ENCODE results near the gene MTR. TPM values are rescaled to one million over a fixed set of nuclear protein-coding genes. Genes with fewer than 3 reads are reported as not detected.

Gene MTR
- polyA plus RNA-seq, 3 donors: 32.4 to 35.4 (median 33.9) TPM

- no peak for DNase-seq (ENCODE audit: low read depth in 3 of 3, low spot score in 2 of 3)
Observed at GRCh38 chr1:236947794-236948193, 152.7 kb downstream of the MTR start.

GRCh38 chr1:236948381-236948780 is 153.3 kb downstream of the MTR start:
- DNase-seq (ENCODE audit: low read depth in 3 of 3, low spot score in 2 of 3): no peak

- DNase-seq (ENCODE audit: low read depth in 3 of 3, low spot score in 2 of 3): no peak
Observed at GRCh38 chr1:236948996-236949395, 153.9 kb downstream of the MTR start.

- no peak for DNase-seq (ENCODE audit: low read depth in 3 of 3, low spot score in 2 of 3)
Observed at GRCh38 chr1:236950365-236950764, 155.3 kb downstream of the MTR start.

- DNase-seq (ENCODE audit: low read depth in 3 of 3, low spot score in 2 of 3): no peak
Observed at GRCh38 chr1:236951672-236952071, 156.6 kb downstream of the MTR start.

- DNase-seq (ENCODE audit: low read depth in 3 of 3, low spot score in 2 of 3): no peak
Observed at GRCh38 chr1:236952246-236953003, 157.3 kb downstream of the MTR start.

GRCh38 chr1:236953151-236953700 is 158.1 kb downstream of the MTR start:
- DNase-seq (ENCODE audit: low read depth in 3 of 3, low spot score in 2 of 3): no peak

Other genes with a start within 250 kb of the MTR start
- 10 to 100 TPM; 24.7 to 29.3 (median 25.1) TPM for gene HEATR1, start 190.8 kb upstream of the MTR start, polyA plus RNA-seq (ENCODE audit: insufficient read length in 3 of 3)
- 1 to 10 TPM in 2 of 3 donors, under 1 TPM in 1; 0.47 to 2.1 (median 1.3) TPM for gene ACTN2, start 108.8 kb upstream of the MTR start, polyA plus RNA-seq (ENCODE audit: insufficient read length in 3 of 3)
- not detected for gene MT1HL1, start 209.1 kb downstream of the MTR start, polyA plus RNA-seq (ENCODE audit: insufficient read length in 3 of 3)
- 1 to 10 TPM; 1.2 to 2.3 (median 1.4) TPM for gene RYR2, start 246.9 kb downstream of the MTR start, polyA plus RNA-seq (ENCODE audit: insufficient read length in 3 of 3)